Measurements from ENCODE around the gene TBC1D3H. TPM values are rescaled to one million over a fixed set of nuclear protein-coding genes. Genes with fewer than 3 reads are reported as not detected.

TBC1D3H gene
- total RNA-seq, 5 donors from 2014 or later (not counting 1 experiment from before 2014, with no cell fraction given) = 0.66 TPM; not detected in 4

Other genes starting within 250 kb of the TBC1D3H start
- gene TBC1D3B, start 211.8 kb downstream of the TBC1D3H start, total RNA-seq = 10 to 100 TPM in 4 of 5 donors, 1 to 10 TPM in 1; 6.1 to 13.7 (median 12.2) TPM
- gene CCL3L1, start 191.7 kb downstream of the TBC1D3H start, total RNA-seq = 1 to 10 TPM; 1.1 to 7.5 (median 1.4) TPM
- gene CCL4L2, start 177.4 kb downstream of the TBC1D3H start, total RNA-seq = 10 to 100 TPM in 1 of 5 donors, 1 to 10 TPM in 4; 1.1 to 12.6 (median 2.2) TPM
- 1 to 10 TPM in 1 of 5 donors, under 1 TPM in 3, not detected in 1; 0.30 to 1.1 (median 0.61) TPM for gene TBC1D3I, start 123.9 kb downstream of the TBC1D3H start, total RNA-seq
- 1 to 10 TPM in 1 of 5 donors, not detected in 4; 4.9 TPM for gene TBC1D3G, start 64.6 kb downstream of the TBC1D3H start, total RNA-seq
- gene ZNHIT3, start 98.2 kb upstream of the TBC1D3H start, total RNA-seq = 10 to 100 TPM; 44.2 to 54.6 (median 51.3) TPM
- 10 to 100 TPM; 73.1 to 80.8 (median 79.4) TPM for gene MYO19, start 146.4 kb upstream of the TBC1D3H start, total RNA-seq
- 1 to 10 TPM; 6.0 to 8.7 (median 6.5) TPM for gene PIGW, start 146.6 kb upstream of the TBC1D3H start, total RNA-seq
- 100 to 1,000 TPM; 105 to 190 (median 111) TPM for gene GGNBP2, start 156.5 kb upstream of the TBC1D3H start, total RNA-seq
- gene DHRS11, start 203.4 kb upstream of the TBC1D3H start, total RNA-seq = 1 to 10 TPM; 2.6 to 9.7 (median 6.3) TPM
- gene MRM1, start 213.1 kb upstream of the TBC1D3H start, total RNA-seq = 10 to 100 TPM in 3 of 5 donors, 1 to 10 TPM in 2; 2.3 to 18.2 (median 15.4) TPM

All from T-cell (primary cell).